Tibial nerve (tissue), 4 donors: Measurements from ENCODE around the gene ERBB4. TPM values are rescaled to one million over a fixed set of nuclear protein-coding genes. Genes with fewer than 3 reads are reported as not detected.

Source experiments
- DNase-seq, 2 donors: peaks; one replicate each; pipeline ENCODE4 v3.0.0-alpha.2; 2019; ENCODE audit warnings: low spot score in 2 of 2
- H3K27ac ChIP-seq, 4 donors: fragments of 200-600 bp; sonication (generic) in 3 of 4; one replicate each; pipeline ENCODE4 v1.5.1; 2017 to 2019; ENCODE audit warnings: mild to moderate bottlenecking in 1 of 4
- H3K27me3 ChIP-seq, 2 donors: fragments of 200-600 bp; sonication (generic) in 1 of 2; one replicate each; pipeline versions ENCODE4 v1.5.1 to v1.6.0; 2017 to 2019
- H3K36me3 ChIP-seq, 3 donors: fragments of 200-600 bp; sonication (generic); one replicate each; pipeline ENCODE4 v1.5.1; 2018 to 2019
- H3K4me1 ChIP-seq, 4 donors: fragments of 200-600 bp; sonication (generic) in 3 of 4; one replicate each; pipeline ENCODE4 v1.5.1; 2017 to 2019
- H3K4me3 ChIP-seq, 4 donors: fragments of 200-600 bp; sonication (generic) in 3 of 4; one replicate each; pipeline ENCODE4 v1.5.1; 2017 to 2019; ENCODE audit warnings: mild to moderate bottlenecking in 1 of 4, moderate library complexity in 1 of 4
- H3K9me3 ChIP-seq, 4 donors: fragments of 200-600 bp; sonication (generic) in 3 of 4; one replicate each; pipeline ENCODE4 v1.5.1; 2017 to 2019
- EP300 ChIP-seq, 2 donors: sonication (generic); formaldehyde crosslinking; IDR thresholded peaks; one replicate each; pipeline ENCODE4 v1.6.1; 2017; ENCODE audit warnings: antibody characterized with exemption in 2 of 2, mild to moderate bottlenecking in 1 of 2
- POLR2A ChIP-seq, 2 donors: fragments of 450-650 bp; IDR thresholded peaks; one replicate each; pipeline ENCODE4 v1.6.1; 2017; ENCODE audit warnings: antibody characterized with exemption in 2 of 2, mild to moderate bottlenecking in 2 of 2, moderate library complexity in 2 of 2
- WGBS, 2 donors: methylation state at CpG; one replicate each; pipeline ENCODE4 v1.1.5; 2018; 5-methylcytosine and 5-hydroxymethylcytosine counted together
- total RNA-seq, 4 donors: library from RNA; depleted of rRNA; stranded (reverse); fragments of >200 nt; gene quantifications; one replicate each; pipeline ENCODE4 v1.1.0, GENCODE V29; 2016
- TF ChIP-seq, protein P1 (sequence below), 5 experiments: fragments of 200-600 bp in 3 of 5; fragments of 450-650 bp in 2 of 5; sonication (generic) in 3 of 5; IDR thresholded peaks; one replicate each; pipeline ENCODE4 v1.5.1; 2016 to 2019; ENCODE audit warnings: antibody characterized with exemption in 5 of 5, mild to moderate bottlenecking in 3 of 5, moderate library complexity in 2 of 5

Gene ERBB4
- total RNA-seq, 4 donors from 2014 or later = 2.4 to 3.3 (median 2.9) TPM

DNA sequence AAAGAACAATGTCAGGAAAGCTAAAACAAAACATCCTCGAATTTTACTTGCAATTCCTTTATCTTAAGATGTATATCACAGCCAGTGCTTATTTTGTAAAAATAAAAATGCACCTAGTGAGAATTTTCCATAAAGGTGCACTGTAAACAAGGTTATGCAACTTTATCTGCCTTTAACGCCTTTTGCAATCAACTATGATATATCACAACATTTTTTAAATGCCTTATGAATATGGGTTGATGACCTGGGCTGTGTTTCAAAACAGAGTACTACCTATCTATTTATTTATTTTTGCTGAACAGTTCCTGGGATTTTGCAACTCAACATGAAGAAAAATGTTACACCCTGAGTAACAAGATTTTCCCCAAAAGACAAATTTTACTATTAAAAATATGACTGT, 1112.4 kb downstream of the ERBB4 start:
- 63 to 71% methylated on average over 2 of the region's 2 CpGs for WGBS, 2 donors
- H3K9me3 ChIP-seq = no peaks in the 10 kb centered on the region

DNA sequence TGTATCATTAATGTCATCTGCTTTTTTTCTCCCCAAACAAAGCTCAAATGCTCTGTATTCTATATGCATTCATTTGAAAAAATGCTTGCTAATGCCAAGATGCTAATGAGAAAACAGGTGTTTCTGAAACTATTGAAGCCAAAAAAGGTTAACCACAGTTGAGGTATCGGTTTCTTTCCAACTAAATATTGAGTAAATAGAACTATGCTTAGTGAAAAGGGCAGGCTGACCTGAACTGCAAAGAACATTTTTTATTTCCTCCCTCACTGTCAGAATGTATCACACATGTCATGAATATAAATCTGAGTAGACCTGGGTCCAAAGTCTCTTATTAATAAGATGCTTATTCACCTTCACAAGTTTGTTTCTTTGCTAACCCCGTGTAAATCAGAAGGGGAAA, 1115.6 kb downstream of the ERBB4 start:
- H3K4me3 ChIP-seq = no peak overlapping the region
- no peak for DNase-seq
- TF ChIP-seq POLR2A (IDR thresholded peaks at IDR 0.05) (no peak), EP300 (IDR thresholded peaks at IDR 0.05) (no peak)
- TF ChIP-seq, protein P1, sequence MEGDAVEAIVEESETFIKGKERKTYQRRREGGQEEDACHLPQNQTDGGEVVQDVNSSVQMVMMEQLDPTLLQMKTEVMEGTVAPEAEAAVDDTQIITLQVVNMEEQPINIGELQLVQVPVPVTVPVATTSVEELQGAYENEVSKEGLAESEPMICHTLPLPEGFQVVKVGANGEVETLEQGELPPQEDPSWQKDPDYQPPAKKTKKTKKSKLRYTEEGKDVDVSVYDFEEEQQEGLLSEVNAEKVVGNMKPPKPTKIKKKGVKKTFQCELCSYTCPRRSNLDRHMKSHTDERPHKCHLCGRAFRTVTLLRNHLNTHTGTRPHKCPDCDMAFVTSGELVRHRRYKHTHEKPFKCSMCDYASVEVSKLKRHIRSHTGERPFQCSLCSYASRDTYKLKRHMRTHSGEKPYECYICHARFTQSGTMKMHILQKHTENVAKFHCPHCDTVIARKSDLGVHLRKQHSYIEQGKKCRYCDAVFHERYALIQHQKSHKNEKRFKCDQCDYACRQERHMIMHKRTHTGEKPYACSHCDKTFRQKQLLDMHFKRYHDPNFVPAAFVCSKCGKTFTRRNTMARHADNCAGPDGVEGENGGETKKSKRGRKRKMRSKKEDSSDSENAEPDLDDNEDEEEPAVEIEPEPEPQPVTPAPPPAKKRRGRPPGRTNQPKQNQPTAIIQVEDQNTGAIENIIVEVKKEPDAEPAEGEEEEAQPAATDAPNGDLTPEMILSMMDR (IDR thresholded peaks at IDR 0.05) = no peak
- H3K4me1 ChIP-seq = no peaks in the 10 kb centered on the region
- H3K36me3 ChIP-seq = no peaks in the 10 kb centered on the region
- H3K27ac ChIP-seq = no peak overlapping the region
- H3K9me3 ChIP-seq = no peaks in the 10 kb centered on the region
- no peaks in the 10 kb centered on the region for H3K27me3 ChIP-seq
- 77 to 80% methylated on average over 2 of the region's 2 CpGs for WGBS, 2 donors

More for the DNA sequence above, 1112.4 kb downstream of the ERBB4 start:
- H3K4me3 ChIP-seq = no peak overlapping the region
- no peaks in the 10 kb centered on the region for H3K27me3 ChIP-seq
- no peak overlapping the region for H3K27ac ChIP-seq
- DNase-seq = no peak
- no peaks in the 10 kb centered on the region for H3K36me3 ChIP-seq
- no peaks in the 10 kb centered on the region for H3K4me1 ChIP-seq
- TF ChIP-seq, protein P1 (IDR thresholded peaks at IDR 0.05) = no peak
- TF ChIP-seq POLR2A (IDR thresholded peaks at IDR 0.05) = no peak
- no peak for TF ChIP-seq EP300 (IDR thresholded peaks at IDR 0.05)

DNA sequence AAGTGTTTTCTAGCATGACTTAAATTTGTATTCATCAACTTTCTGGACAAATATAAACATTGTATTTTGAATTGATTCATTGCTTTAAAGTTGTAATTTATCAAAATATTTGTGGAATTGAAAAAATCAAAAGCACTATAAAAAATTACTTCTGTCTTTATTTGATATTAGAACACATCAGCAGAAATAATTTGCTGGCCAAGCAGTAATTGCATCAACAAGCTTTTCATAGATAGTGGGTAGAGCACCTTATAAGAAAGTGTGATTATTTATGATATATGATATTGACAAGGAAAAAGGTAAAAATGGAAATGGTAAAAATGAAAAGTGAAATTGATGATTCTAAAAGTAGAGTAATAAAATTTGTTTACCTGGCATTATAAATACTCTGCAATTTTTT, 1121.1 kb downstream of the ERBB4 start:
- TF ChIP-seq POLR2A (IDR thresholded peaks at IDR 0.05) (no peak), EP300 (IDR thresholded peaks at IDR 0.05) (no peak)
- TF ChIP-seq, protein P1 (IDR thresholded peaks at IDR 0.05) = no peak
- Histone ChIP-seq H3K36me3 (no peaks in the 10 kb centered on the region), H3K27me3 (no peaks in the 10 kb centered on the region), H3K9me3 (no peaks in the 10 kb centered on the region), H3K4me3 (no peak overlapping the region), H3K4me1 (no peaks in the 10 kb centered on the region), H3K27ac (no peak overlapping the region)
- no peak for DNase-seq

DNA sequence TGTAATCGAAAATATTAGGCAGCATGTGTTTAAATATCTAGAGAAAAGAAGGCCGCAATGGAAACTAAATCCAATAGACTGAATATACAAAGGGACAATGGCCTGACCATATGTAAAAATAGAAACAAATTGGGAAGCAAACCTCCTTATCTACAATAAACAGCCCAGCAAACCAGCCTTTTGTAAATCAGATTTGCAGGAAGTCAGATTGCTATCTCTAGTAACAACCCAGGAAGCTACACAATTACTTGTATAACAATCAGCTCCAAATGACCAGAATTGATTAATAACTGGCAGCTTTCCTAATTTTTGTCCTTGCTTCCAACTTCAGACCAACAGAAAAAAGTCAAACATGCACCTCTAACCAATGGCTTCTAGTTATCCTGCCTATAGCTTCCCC, 1122.2 kb downstream of the ERBB4 start:
- no peak for DNase-seq
- Histone ChIP-seq H3K4me3 (no peak overlapping the region), H3K4me1 (no peaks in the 10 kb centered on the region), H3K27me3 (no peaks in the 10 kb centered on the region), H3K36me3 (no peaks in the 10 kb centered on the region), H3K27ac (no peak overlapping the region), H3K9me3 (no peaks in the 10 kb centered on the region)
- no peak for TF ChIP-seq EP300 (IDR thresholded peaks at IDR 0.05)
- TF ChIP-seq, protein P1 (IDR thresholded peaks at IDR 0.05) = no peak
- WGBS, 2 donors = 87 to 97% methylated on average over 2 of the region's 2 CpGs

DNA sequence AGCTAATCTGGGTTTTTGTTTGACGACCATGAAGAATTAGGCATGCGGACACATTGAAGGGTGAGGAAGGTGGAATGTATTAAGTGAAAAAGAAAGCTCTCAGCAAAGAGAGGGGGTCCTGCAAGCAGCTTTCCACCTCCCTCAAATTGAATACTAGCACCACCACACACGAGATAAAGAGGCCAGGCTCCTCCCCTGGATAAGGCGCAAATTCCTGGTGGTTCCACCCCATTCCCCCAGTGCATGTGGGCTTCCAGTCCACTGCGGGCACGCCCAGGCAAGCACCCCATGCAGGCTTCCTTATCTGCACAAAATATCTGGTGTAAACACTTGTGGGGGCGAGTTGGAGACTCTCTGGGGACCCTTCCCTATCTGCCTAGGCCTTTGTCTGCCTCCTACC, 1124.9 kb downstream of the ERBB4 start:
- H3K36me3 ChIP-seq = no peaks in the 10 kb centered on the region
- H3K4me3 ChIP-seq = no peak overlapping the region
- 84 to 89% methylated on average over 7 of the region's 7 CpGs for WGBS, 2 donors
- no peak for DNase-seq
- H3K27ac ChIP-seq = no peak overlapping the region
- no peaks in the 10 kb centered on the region for H3K4me1 ChIP-seq
- no peak for TF ChIP-seq EP300 (IDR thresholded peaks at IDR 0.05)
- H3K27me3 ChIP-seq = no peaks in the 10 kb centered on the region
- H3K9me3 ChIP-seq = no peaks in the 10 kb centered on the region

DNA sequence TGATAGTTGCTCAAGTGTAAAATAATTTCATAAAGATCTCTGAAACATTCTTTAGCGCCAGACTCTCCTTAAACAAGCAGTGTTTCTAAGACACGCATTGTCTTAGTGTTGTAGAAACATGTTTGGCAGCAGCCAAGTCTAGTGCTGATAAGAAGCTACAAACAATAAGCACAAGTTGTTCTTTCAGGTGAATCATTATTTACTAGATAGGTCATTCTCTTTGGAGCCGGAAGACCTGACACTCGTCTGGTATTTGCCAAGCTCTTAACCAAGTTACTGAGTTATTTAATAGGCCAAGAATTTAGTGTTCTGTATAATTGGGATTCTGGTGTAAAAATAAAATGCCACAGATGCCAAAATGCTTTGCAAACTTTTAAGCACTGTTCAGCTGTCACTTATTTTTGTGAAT, 1130.1 kb downstream of the ERBB4 start:
- Histone ChIP-seq H3K27ac (no peak overlapping the region), H3K27me3 (no peaks in the 10 kb centered on the region), H3K36me3 (no peaks in the 10 kb centered on the region), H3K9me3 (no peaks in the 10 kb centered on the region), H3K4me3 (no peak overlapping the region), H3K4me1 (no peaks in the 10 kb centered on the region)
- 42 to 47% methylated on average over 4 of the region's 4 CpGs for WGBS, 2 donors
- DNase-seq = no peak
- TF ChIP-seq EP300 (IDR thresholded peaks at IDR 0.05) (no peak), POLR2A (IDR thresholded peaks at IDR 0.05) (no peak)
- TF ChIP-seq, protein P1 (IDR thresholded peaks at IDR 0.05) = no peak
